ENCODE measurements around the gene HEMK1. TPM values are rescaled to one million over a fixed set of nuclear protein-coding genes. Genes with fewer than 3 reads are reported as not detected.

HEMK1 gene
- total RNA-seq, 1 experiment from 2014 or later, result 12.5 TPM

- Histone ChIP-seq H2AK5ac (ENCODE audit: insufficient read length, low read length) (no peak overlapping the region), H2BK15ac (ENCODE audit: low read depth, low read length) (no peak overlapping the region), H3K4ac (ENCODE audit: low read depth, low read length) (no peak overlapping the region), H3K9me3 (ENCODE audit: control insufficient read depth, low read depth, low read length) (no peaks in the 10 kb centered on the region), H3K79me1 (ENCODE audit: insufficient read depth, low read depth, low read length, poor library complexity, severe bottlenecking) (no peaks in the 10 kb centered on the region), H3K9ac (ENCODE audit: extremely low read depth, insufficient read length, low read length) (no peak overlapping the region), H3K14ac (ENCODE audit: insufficient read depth, low read length) (no peak overlapping the region), H2BK120ac (ENCODE audit: low read depth, low read length, poor library complexity, severe bottlenecking) (no peak overlapping the region), H2BK12ac (ENCODE audit: insufficient read length, low read depth, low read length) (no peak overlapping the region), H3K18ac (ENCODE audit: insufficient read length, low read depth, low read length) (no peak overlapping the region), H2AFZ (ENCODE audit: low read length) (no peak overlapping the region), H2BK5ac (ENCODE audit: insufficient read length, low read length) (no peak overlapping the region), H3K79me2 (ENCODE audit: insufficient read depth, low read length) (no peaks in the 10 kb centered on the region), H3K27ac (ENCODE audit: insufficient read length, low read depth, low read length) (no peak overlapping the region), H3K27me3 (ENCODE audit: insufficient read depth, low read length) (no peaks in the 10 kb centered on the region), H3K23me2 (ENCODE audit: insufficient read length, low read depth, low read length, poor library complexity, severe bottlenecking) (no peaks in the 10 kb centered on the region), H3K23ac (ENCODE audit: insufficient read length, low read depth, low read length) (no peak overlapping the region), H3T11ph (ENCODE audit: low read length) (no peak overlapping the region), H2BK20ac (ENCODE audit: low read depth, low read length, poor library complexity, severe bottlenecking) (no peak overlapping the region), H4K5ac (ENCODE audit: insufficient read length, low read depth, low read length) (no peak overlapping the region), H4K20me1 (ENCODE audit: control insufficient read depth, insufficient read depth, insufficient read length) (no peaks in the 10 kb centered on the region), H3K4me1 (ENCODE audit: insufficient read depth, low read length) (no peaks in the 10 kb centered on the region), H3K56ac (ENCODE audit: insufficient read length, low read depth, low read length) (no peak overlapping the region), H4K91ac (ENCODE audit: insufficient read length, low read depth, low read length) (no peak overlapping the region), H3K4me2 (ENCODE audit: insufficient read depth, insufficient read length, low read length) (no peak overlapping the region), H4K8ac (replicated peaks; ENCODE audit: insufficient read length, low read depth, low read length) (no peak overlapping the region)
- no CpG with 5 or more reads among the region's 18 CpGs for WGBS (ENCODE audit: extremely low coverage, insufficient read length, low lambda C conversion rate)
- Mint-ChIP-seq H3K9me3 (no peaks in the 10 kb centered on the region; a peak in 1 of 5 replicates), H3K27me3 (ENCODE audit: low read depth) (peaks cover 7% of the 10 kb centered on the region), H3K4me3 (peak overlapping the region in 1 of 2 experiments; percentile 34; a peak in 1 of 5 replicates), H3K4me1 (peaks cover 49 to 50% of the 10 kb centered on the region in 2 experiments), H3K36me3 (ENCODE audit: insufficient read depth in 1 of 3, low read depth in 3 of 3) (no peaks in the 10 kb centered on the region; a peak in 1 of 7 replicates), H3K27ac (peak overlapping the region in 2 of 3 experiments; percentile 49 to 74; a peak in 4 of 7 replicates)
- TF ChIP-seq CTCF (conservative IDR thresholded peaks at IDR 0.05), result no peak
- peak; percentile 50 for DNase-seq
Measured at GRCh38 chr3:50539356-50540286, 29.7 kb upstream of the HEMK1 start.

All from H9 (cell line).